Measurements from ENCODE around the gene TUBGCP3.

DNA sequence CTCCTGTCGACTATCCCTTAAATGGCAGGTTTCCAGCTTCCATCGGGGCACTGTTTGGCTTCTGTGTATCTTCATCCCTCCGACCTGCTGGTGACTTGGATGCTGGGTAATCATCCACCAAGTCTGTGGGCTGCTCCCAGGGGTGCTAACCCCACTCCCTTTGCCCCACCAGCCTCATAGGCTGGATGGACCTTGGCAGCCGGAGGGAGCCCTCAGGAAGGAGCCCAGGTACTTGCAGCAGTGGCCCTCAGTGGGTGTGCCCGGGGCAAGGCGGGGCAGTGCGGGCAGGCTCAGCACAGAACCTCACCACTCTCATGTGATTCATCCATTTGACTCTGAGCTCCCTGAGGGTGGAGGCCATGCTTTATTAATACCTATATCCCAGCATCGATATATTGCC is 27.4 kb upstream of the TUBGCP3 start:
- no peak for TF ChIP-seq CTCF (IDR thresholded peaks at IDR 0.05; ENCODE audit: insufficient read depth, low read length, poor library complexity, severe bottlenecking)
- no peak for TF ChIP-seq EZH2phosphoT487 (conservative IDR thresholded peaks at IDR 0.05; ENCODE audit: low read length)

All from SU-DHL-6 (cell line).